ENCODE results near the gene ICOS. TPM values are rescaled to one million over a fixed set of nuclear protein-coding genes. Genes with fewer than 3 reads are reported as not detected.

ICOS gene
- total RNA-seq, 2 experiments from 2014 or later: 187 to 190 TPM

DNA sequence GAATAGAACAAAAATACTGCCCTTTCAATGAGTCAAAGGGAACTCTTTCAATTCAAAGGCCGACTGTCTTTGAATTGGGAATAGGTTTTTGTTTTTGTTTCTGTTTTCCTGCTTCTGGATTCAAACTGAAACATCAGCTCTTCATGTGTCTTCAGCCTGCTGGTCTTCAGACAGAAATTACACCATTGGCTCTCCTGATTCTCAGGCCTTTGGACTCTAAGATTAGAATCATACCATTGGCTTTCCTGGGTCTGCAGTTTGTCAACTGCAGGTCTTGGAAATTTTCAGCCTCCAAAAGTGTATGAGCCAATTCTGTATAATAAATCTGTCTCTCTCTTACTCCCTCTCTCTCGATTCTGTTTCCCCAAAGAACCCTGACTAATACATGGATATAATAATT lies 37.9 kb upstream of the ICOS start:
- CTCF ChIA-PET: interaction anchor here (0.8 to 3.8 kb wide), 2 partner anchors 11 to 13 kb away, joined by 3 to 15 read pairs; no protein-coding TSS in a partner anchor
- H3K9me3 Mint-ChIP-seq: peaks cover 25% of the 10 kb centered on the region
- intact Hi-C loops (cut with micrococcal nuclease): no loop called here
- POLR2A ChIA-PET: interaction anchor here (1.4 kb wide), 1 partner anchor 27 kb away, joined by 6 read pairs; no protein-coding TSS in a partner anchor
- peaks cover 22% of the 10 kb centered on the region for H3K36me3 Mint-ChIP-seq
- peaks cover 40% of the 10 kb centered on the region for H3K4me1 Mint-ChIP-seq (ENCODE audit: low read depth)
- H3K4me3 Mint-ChIP-seq: no peak overlapping the region
- H3K27ac Mint-ChIP-seq: no peak overlapping the region
- DNase-seq: no peak
- H3K27me3 Mint-ChIP-seq: no peaks in the 10 kb centered on the region

- Mint-ChIP-seq H3K4me1 (ENCODE audit: low read depth) (peaks cover 24% of the 10 kb centered on the region), H3K9me3 (peaks cover 26% of the 10 kb centered on the region), H3K36me3 (peaks cover 24% of the 10 kb centered on the region), H3K27me3 (no peaks in the 10 kb centered on the region), H3K4me3 (no peak overlapping the region), H3K27ac (no peak overlapping the region)
- DNase-seq: no peak
- intact Hi-C loops (cut with micrococcal nuclease): no loop called here
- ChIA-PET CTCF (no interaction called here), POLR2A (interaction anchor here (1.0 kb wide), 1 partner anchor 9 kb away, joined by 3 read pairs; no protein-coding TSS in a partner anchor)
These were observed 36.3 kb upstream of the ICOS start for GRCh38 chr2:203900253-203900652.

DNA sequence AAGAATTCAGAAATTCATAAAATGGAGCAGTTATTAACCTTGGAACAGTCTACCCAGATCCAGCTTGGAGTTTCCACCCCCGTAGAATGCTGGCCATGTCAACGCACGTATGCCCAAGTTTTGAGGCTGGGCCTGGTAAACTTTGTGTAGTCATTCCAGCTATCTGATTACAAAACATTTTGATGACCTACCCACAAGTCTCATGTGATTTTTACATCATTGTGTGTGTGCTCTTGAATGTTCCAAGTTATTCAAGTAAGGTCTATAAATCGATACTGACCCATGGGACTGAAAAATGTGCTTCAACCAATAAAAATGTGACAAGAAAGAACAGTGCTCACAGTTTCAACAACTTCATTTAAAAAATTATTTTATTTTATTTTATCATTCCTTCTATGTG lies 32.5 kb upstream of the ICOS start:
- Mint-ChIP-seq H3K9me3 (peaks cover 26% of the 10 kb centered on the region), H3K4me3 (no peak overlapping the region), H3K27ac (no peak overlapping the region), H3K4me1 (ENCODE audit: low read depth) (peaks cover 14% of the 10 kb centered on the region), H3K36me3 (peaks cover 24% of the 10 kb centered on the region), H3K27me3 (peaks cover 1% of the 10 kb centered on the region)
- intact Hi-C loops (cut with micrococcal nuclease): no loop called here
- POLR2A ChIA-PET: no interaction called here
- CTCF ChIA-PET: interaction anchor here (0.9 to 2.1 kb wide), 2 partner anchors 22 to 89 kb away, joined by 3 to 5 read pairs; no protein-coding TSS in a partner anchor
- no peak for DNase-seq

DNA sequence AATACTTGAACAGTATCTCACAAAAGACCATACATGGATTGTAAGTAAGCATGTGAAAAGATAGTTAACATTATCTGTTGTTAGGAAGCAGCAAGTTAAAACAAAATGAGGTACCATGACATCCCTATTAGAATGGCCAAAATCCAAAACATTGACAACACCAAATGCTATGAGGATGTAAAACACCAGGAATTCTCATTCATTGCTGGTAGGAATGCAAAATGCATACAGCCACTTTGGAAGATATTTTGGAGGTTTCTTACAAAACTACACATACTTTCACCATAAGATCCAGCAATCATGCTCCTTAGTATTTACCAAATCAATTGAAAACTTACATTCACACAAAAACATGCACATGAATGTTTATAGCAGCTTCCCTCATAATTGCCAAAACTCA lies 30.9 kb upstream of the ICOS start:
- H3K27ac Mint-ChIP-seq: no peak overlapping the region
- no peak for DNase-seq
- H3K4me3 Mint-ChIP-seq: no peak overlapping the region
- ChIA-PET CTCF (interaction anchor here (2.2 kb wide), 1 partner anchor 12 kb away, joined by 5 read pairs; no protein-coding TSS in a partner anchor), POLR2A (no interaction called here)
- peaks cover 25% of the 10 kb centered on the region for H3K9me3 Mint-ChIP-seq
- H3K36me3 Mint-ChIP-seq: peaks cover 22% of the 10 kb centered on the region
- H3K4me1 Mint-ChIP-seq (ENCODE audit: low read depth): peaks cover 29% of the 10 kb centered on the region
- peaks cover 1% of the 10 kb centered on the region for H3K27me3 Mint-ChIP-seq
- intact Hi-C loops (cut with micrococcal nuclease): no loop called here

- H3K4me1 Mint-ChIP-seq (ENCODE audit: low read depth): peaks cover 29% of the 10 kb centered on the region
- CTCF ChIA-PET: interaction anchor here (1.6 to 2.3 kb wide), 2 partner anchors 10 to 127 kb away, joined by 5 to 15 read pairs; no protein-coding TSS in a partner anchor
- DNase-seq: peak; percentile 39
- H3K36me3 Mint-ChIP-seq: peaks cover 4% of the 10 kb centered on the region
- peaks cover 3% of the 10 kb centered on the region for H3K9me3 Mint-ChIP-seq
- POLR2A ChIA-PET: interaction anchor here (1.7 to 2.2 kb wide), 3 partner anchors 34 to 93 kb away, joined by 9 to 27 read pairs (median 9); no protein-coding TSS in a partner anchor
- peak overlapping the region; percentile 59 for H3K27ac Mint-ChIP-seq
- peaks cover 3% of the 10 kb centered on the region for H3K27me3 Mint-ChIP-seq
- no peak overlapping the region for H3K4me3 Mint-ChIP-seq
- intact Hi-C loops (cut with micrococcal nuclease): loop anchor here (1.0 to 2.0 kb wide), 6 partner anchors 21 to 423 kb away; no protein-coding TSS in a partner anchor
These were observed 28.3 kb upstream of the ICOS start for GRCh38 chr2:203908066-203908796.

GRCh38 chr2:203908797-203909185 lies 27.8 kb upstream of the ICOS start:
- no peaks in the 10 kb centered on the region for H3K9me3 Mint-ChIP-seq
- peaks cover 3% of the 10 kb centered on the region for H3K27me3 Mint-ChIP-seq
- intact Hi-C loops (cut with micrococcal nuclease): loop anchor here (1.0 to 2.0 kb wide), 8 partner anchors 22 to 424 kb away; no protein-coding TSS in a partner anchor
- H3K36me3 Mint-ChIP-seq: peaks cover 1% of the 10 kb centered on the region
- no peak overlapping the region for H3K4me3 Mint-ChIP-seq
- CTCF ChIA-PET: interaction anchor here (0.7 to 2.5 kb wide), 20 partner anchors 11 to 424 kb away, joined by 3 to 26 read pairs (median 8); partner anchors contain the start of gene CTLA4
- no peak for DNase-seq
- H3K27ac Mint-ChIP-seq: peak overlapping the region; percentile 59
- POLR2A ChIA-PET: interaction anchor here (0.9 to 2.2 kb wide), 7 partner anchors 11 to 94 kb away, joined by 3 to 27 read pairs (median 9); partner anchors contain the start of gene CTLA4
- H3K4me1 Mint-ChIP-seq (ENCODE audit: low read depth): peaks cover 29% of the 10 kb centered on the region

DNA sequence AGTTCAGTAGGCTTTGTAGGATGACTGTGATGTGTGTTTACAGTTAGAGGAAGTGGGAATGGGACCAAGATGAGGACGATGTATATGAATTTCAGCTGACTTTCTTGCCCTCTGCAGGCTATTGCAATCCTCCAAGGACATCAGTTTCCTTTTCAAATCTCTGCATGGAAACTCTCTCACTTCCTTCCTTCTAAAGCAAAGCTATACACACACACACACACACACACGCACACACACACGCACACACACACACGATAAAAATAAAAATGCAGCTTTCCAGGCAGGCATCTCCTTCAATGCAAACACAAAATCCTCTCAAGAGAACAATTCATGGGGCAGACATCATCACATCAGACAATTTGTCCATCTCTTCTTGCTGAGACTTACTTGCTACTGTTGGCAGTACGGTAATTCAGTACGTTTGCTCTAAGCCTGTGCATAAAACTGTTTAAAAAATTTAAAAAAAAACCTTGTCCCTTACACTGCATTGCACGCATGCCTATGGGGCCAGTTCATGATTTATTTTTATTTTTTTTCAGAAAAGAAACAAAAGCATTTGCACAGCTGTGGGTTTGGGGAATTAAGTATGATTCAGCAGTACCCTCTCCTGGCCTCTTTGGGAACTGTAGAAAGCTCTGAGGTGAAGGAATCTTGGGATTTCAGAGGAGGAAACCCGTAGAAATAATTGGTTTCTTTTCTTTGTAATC lies 27.1 kb upstream of the ICOS start:
- DNase-seq: peak; percentile 42
- H3K27ac Mint-ChIP-seq: peak overlapping the region; percentile 59
- CTCF ChIA-PET: interaction anchor here (0.6 to 2.5 kb wide), 34 partner anchors 8 to 425 kb away, joined by 3 to 26 read pairs (median 6); partner anchors contain the start of gene CTLA4
- intact Hi-C loops (cut with micrococcal nuclease): loop anchor here (1.0 to 2.0 kb wide), 7 partner anchors 21 to 425 kb away; no protein-coding TSS in a partner anchor
- no peaks in the 10 kb centered on the region for H3K9me3 Mint-ChIP-seq
- no peak overlapping the region for H3K4me3 Mint-ChIP-seq
- H3K4me1 Mint-ChIP-seq (ENCODE audit: low read depth): peaks cover 33% of the 10 kb centered on the region
- H3K36me3 Mint-ChIP-seq: peaks cover 1% of the 10 kb centered on the region
- POLR2A ChIA-PET: interaction anchor here (0.6 to 2.2 kb wide), 16 partner anchors 9 to 479 kb away, joined by 3 to 27 read pairs (median 6); partner anchors contain the start of genes CTLA4 and ICOS
- H3K27me3 Mint-ChIP-seq: peaks cover 4% of the 10 kb centered on the region

- Mint-ChIP-seq H3K4me3 (peak overlapping the region; percentile 39), H3K27ac (no peak overlapping the region), H3K36me3 (no peaks in the 10 kb centered on the region), H3K27me3 (peaks cover 4% of the 10 kb centered on the region), H3K9me3 (no peaks in the 10 kb centered on the region), H3K4me1 (ENCODE audit: low read depth) (peaks cover 39% of the 10 kb centered on the region)
- ChIA-PET POLR2A (interaction anchor here (0.6 to 2.2 kb wide), 15 partner anchors 13 to 479 kb away, joined by 3 to 27 read pairs (median 6); partner anchors contain the start of genes CTLA4 and ICOS), CTCF (interaction anchor here (0.6 to 2.5 kb wide), 36 partner anchors 8 to 425 kb away, joined by 3 to 26 read pairs (median 5); partner anchors contain the start of gene CTLA4)
- intact Hi-C loops (cut with micrococcal nuclease): loop anchor here (1.0 to 2.0 kb wide), 7 partner anchors 21 to 425 kb away; no protein-coding TSS in a partner anchor
- no peak for DNase-seq
These were observed 26.6 kb upstream of the ICOS start for GRCh38 chr2:203909974-203910373.

- no peak for DNase-seq
- Mint-ChIP-seq H3K27me3 (peaks cover 3% of the 10 kb centered on the region), H3K4me1 (ENCODE audit: low read depth) (peaks cover 55% of the 10 kb centered on the region), H3K9me3 (no peaks in the 10 kb centered on the region), H3K27ac (no peak overlapping the region), H3K36me3 (no peaks in the 10 kb centered on the region), H3K4me3 (peak overlapping the region; percentile 7)
- POLR2A ChIA-PET: no interaction called here
- CTCF ChIA-PET: interaction anchor here (0.7 to 1.5 kb wide), 5 partner anchors 20 to 192 kb away, joined by 3 to 5 read pairs (median 4); no protein-coding TSS in a partner anchor
- intact Hi-C loops (cut with micrococcal nuclease): no loop called here
These were observed 22.6 kb upstream of the ICOS start for GRCh38 chr2:203913947-203914346.

GRCh38 chr2:203914546-203915182 lies 21.9 kb upstream of the ICOS start:
- Mint-ChIP-seq H3K36me3 (no peaks in the 10 kb centered on the region), H3K4me1 (ENCODE audit: low read depth) (peaks cover 48% of the 10 kb centered on the region), H3K27ac (no peak overlapping the region), H3K4me3 (peak overlapping the region; percentile 9), H3K27me3 (peaks cover 3% of the 10 kb centered on the region), H3K9me3 (no peaks in the 10 kb centered on the region)
- intact Hi-C loops (cut with micrococcal nuclease): no loop called here
- CTCF ChIA-PET: interaction anchor here (0.7 to 1.5 kb wide), 7 partner anchors 14 to 264 kb away, joined by 3 to 5 read pairs (median 4); no protein-coding TSS in a partner anchor
- POLR2A ChIA-PET: interaction anchor here (1.1 to 1.3 kb wide), 2 partner anchors 20 to 36 kb away, joined by 3 read pairs; no protein-coding TSS in a partner anchor
- no peak for DNase-seq

GRCh38 chr2:203915256-203915655 lies 21.3 kb upstream of the ICOS start:
- intact Hi-C loops (cut with micrococcal nuclease): no loop called here
- Mint-ChIP-seq H3K9me3 (no peaks in the 10 kb centered on the region), H3K4me3 (peak overlapping the region; percentile 9), H3K36me3 (no peaks in the 10 kb centered on the region), H3K4me1 (ENCODE audit: low read depth) (peaks cover 42% of the 10 kb centered on the region), H3K27ac (no peak overlapping the region), H3K27me3 (peaks cover 3% of the 10 kb centered on the region)
- DNase-seq: no peak
- POLR2A ChIA-PET: interaction anchor here (0.5 to 1.3 kb wide), 3 partner anchors 19 to 35 kb away, joined by 3 read pairs; partner anchors contain the start of gene ICOS
- CTCF ChIA-PET: interaction anchor here (0.8 to 1.5 kb wide), 3 partner anchors 13 to 263 kb away, joined by 3 to 5 read pairs (median 5); no protein-coding TSS in a partner anchor

Measured in activated CD4-positive, alpha-beta memory T cell treated with anti-CD3 and anti-CD28 coated beads for 36 hours (primary cell).